Heart left ventricle (tissue), 16 donors: ENCODE measurements around the gene PPP1R9A. TPM values are rescaled to one million over a fixed set of nuclear protein-coding genes. Genes with fewer than 3 reads are reported as not detected.

Experiments
- ATAC-seq, 4 donors: fragments of 200-7000 bp; cut with Tn5 transposase; one replicate each; pipeline ENCODE4 v1.9.1; 2020 to 2022; ENCODE audit warnings: moderate library complexity in 4 of 4, mild to moderate bottlenecking in 3 of 4, moderate number of reproducible peaks in 1 of 4
- DNase-seq, 5 donors: peaks; one replicate each; pipeline ENCODE4 v3.0.0-alpha.2; 2020
- H3K27ac ChIP-seq, 12 donors: fragments of 200-600 bp; sonication (generic) in 4 of 12; one replicate each; pipeline versions ENCODE4 v1.5.0 to v1.8.0; 2016 to 2022; ENCODE audit warnings: mild to moderate bottlenecking in 2 of 12
- H3K27me3 ChIP-seq, 9 donors: fragments of 200-600 bp; sonication (generic) in 2 of 9; one replicate each; pipeline versions ENCODE4 v1.5.1 to v1.8.0; 2016 to 2022; ENCODE audit warnings: mild to moderate bottlenecking in 3 of 9
- H3K36me3 ChIP-seq, 9 donors: fragments of 200-600 bp; sonication (generic) in 2 of 9; one replicate each; pipeline versions ENCODE4 v1.5.0 to v1.8.0; 2018 to 2022; ENCODE audit warnings: mild to moderate bottlenecking in 2 of 9
- H3K4me1 ChIP-seq, 12 donors: fragments of 200-600 bp; sonication (generic) in 4 of 12; one replicate each; pipeline versions ENCODE4 v1.5.0 to v1.8.0; 2016 to 2022; ENCODE audit warnings: mild to moderate bottlenecking in 3 of 12
- H3K4me3 ChIP-seq, 12 donors: fragments of 200-600 bp; sonication (generic) in 4 of 12; one replicate each; pipeline versions ENCODE4 v1.5.0 to v1.8.0; 2017 to 2022; ENCODE audit warnings: mild to moderate bottlenecking in 9 of 12, moderate library complexity in 4 of 12
- H3K9me3 ChIP-seq, 12 donors: fragments of 200-600 bp; sonication (generic) in 4 of 12; one replicate each; pipeline versions ENCODE4 v1.5.0 to v1.8.0; 2016 to 2022; ENCODE audit warnings: mild to moderate bottlenecking in 1 of 12
- CTCF ChIP-seq, 12 donors: fragments of 200-600 bp; sonication (generic) in 4 of 12; IDR thresholded peaks; one replicate each; pipeline versions ENCODE4 v1.5.0 to v1.8.0; 2018 to 2022; ENCODE audit warnings: antibody characterized with exemption in 12 of 12, mild to moderate bottlenecking in 5 of 12
- POLR2A ChIP-seq, 2 donors: fragments of 450-650 bp; IDR thresholded peaks; one replicate each; pipeline ENCODE4 v1.6.1; 2017; ENCODE audit warnings: antibody characterized with exemption in 2 of 2, mild to moderate bottlenecking in 2 of 2, moderate library complexity in 2 of 2
- WGBS, 4 donors: extraction: QIAGEN DNeasy Blood & Tissue Kit in 2 of 4; methylation state at CpG; one replicate each; pipeline versions ENCODE4 v1.1.5 to v1.1.7; 2013 to 2018; 5-methylcytosine and 5-hydroxymethylcytosine counted together
- intact Hi-C, 10 donors: fragments of 100-400 bp; cut with DNase I; formaldehyde crosslinking; loops; one replicate each; pipeline versions ENCODE4 v1.11.1 to v1.14.2; 2022
- polyA plus RNA-seq, 2 donors: library from polyadenylated mRNA; stranded (reverse); fragments of 200-250 nt; gene quantifications; one replicate each; pipeline ENCODE4 v1.2.3, GENCODE V29; 2013
- total RNA-seq, 9 donors: library from RNA; depleted of rRNA in 2 of 9; stranded (reverse); fragments of >200 nt in 2 of 9; fragmentation: NEBNext Ultra II Directional in 3 of 9; extraction: Animal tissue kit (Norgen Biotek cat#: 25700) in 3 of 9; gene quantifications; one replicate each; pipeline versions ENCODE4 v1.1.0 to v1.2.4, GENCODE V29; 2016 to 2023
- donor health status: ischemic (EF 13 %, LVEDD 7.1; RV severe dilation, severe dysfunction).
- donor health status: healthy with polysubstance abuse.
- donor health status: DM: no; HTN: yes; CAD: no.
- donor health status: DM: no; HTN: no; CAD: no.
- donor health status: ischemic (EF 25% LVEDD 6.9; RV normal size, moderate dysfunction).
- donor health status: ischemic (EF 25% LVEDD 5.7; RV mildly dilated, moderate dysfunction).
- donor health status: healthy.
- donor health status: DM: yes; HTN: yes; CAD: no.
- donor health status: ischemic (EF 35%, LVEDD 5.7; RV mildly dilated, moderate dysfunction).
- donor health status: nonischemic (EF 11% LVEDD 7.7; RV severe dilation, severe dysfunction).
- donor health status: DM: yes; HTN: yes; CAD: no.
- donor health status: PGD.
- donor health status: ischemic (EF 29% LVEDD 5.4; RV normal size, mild dysfunction).
- donor health status: nonischemic (EF 23%, LVEDD 6.1; RV moderate dilation, normal function).

Gene PPP1R9A
- total and polyA plus RNA-seq, 11 donors = 3.6 to 42.8 (median 30.0) TPM

DNA sequence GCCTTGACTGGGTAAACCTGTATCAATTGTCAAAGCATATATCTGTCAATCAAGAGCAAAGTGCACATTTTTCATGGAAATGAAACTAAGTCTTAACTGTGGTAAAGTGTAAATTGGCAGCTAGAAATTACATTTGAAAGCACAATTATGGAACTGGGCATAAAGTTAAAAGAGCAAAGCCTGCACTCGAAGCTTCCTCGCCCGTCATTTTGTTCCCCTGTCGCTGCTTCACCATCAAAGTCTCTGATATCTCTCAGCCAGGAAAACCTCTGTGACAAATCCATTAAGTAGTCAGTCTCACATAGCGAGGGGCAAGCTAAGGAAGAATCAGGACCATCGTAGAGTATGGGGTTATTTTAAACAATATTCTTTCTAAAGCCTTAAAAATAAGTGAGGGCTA lies 389.1 kb downstream of the PPP1R9A start:
- no peak for ATAC-seq
- Histone ChIP-seq H3K4me1 (no peaks in the 10 kb centered on the region), H3K36me3 (no peaks in the 10 kb centered on the region), H3K9me3 (no peaks in the 10 kb centered on the region), H3K27me3 (no peaks in the 10 kb centered on the region), H3K4me3 (no peak overlapping the region), H3K27ac (no peak overlapping the region)
- intact Hi-C loops = no loop called here
- TF ChIP-seq POLR2A (IDR thresholded peaks at IDR 0.05) (no peak), CTCF (IDR thresholded peaks at IDR 0.05) (no peak)
- 81 to 93% (median 88%) methylated on average over 6 of the region's 6 CpGs for WGBS, 4 donors
- DNase-seq = no peak

GRCh38 chr7:95297041-95297440 lies 389.6 kb downstream of the PPP1R9A start:
- 77 to 92% (median 81%) methylated on average over 1 of the region's 1 CpG for WGBS, 4 donors
- Histone ChIP-seq H3K27me3 (no peaks in the 10 kb centered on the region), H3K9me3 (no peaks in the 10 kb centered on the region), H3K4me1 (no peaks in the 10 kb centered on the region), H3K4me3 (no peak overlapping the region), H3K27ac (no peak overlapping the region), H3K36me3 (no peaks in the 10 kb centered on the region)
- ATAC-seq (no peak), DNase-seq (no peak)
- TF ChIP-seq CTCF (IDR thresholded peaks at IDR 0.05) = no peak
- TF ChIP-seq POLR2A (IDR thresholded peaks at IDR 0.05) = no peak
- intact Hi-C loops = no loop called here

DNA sequence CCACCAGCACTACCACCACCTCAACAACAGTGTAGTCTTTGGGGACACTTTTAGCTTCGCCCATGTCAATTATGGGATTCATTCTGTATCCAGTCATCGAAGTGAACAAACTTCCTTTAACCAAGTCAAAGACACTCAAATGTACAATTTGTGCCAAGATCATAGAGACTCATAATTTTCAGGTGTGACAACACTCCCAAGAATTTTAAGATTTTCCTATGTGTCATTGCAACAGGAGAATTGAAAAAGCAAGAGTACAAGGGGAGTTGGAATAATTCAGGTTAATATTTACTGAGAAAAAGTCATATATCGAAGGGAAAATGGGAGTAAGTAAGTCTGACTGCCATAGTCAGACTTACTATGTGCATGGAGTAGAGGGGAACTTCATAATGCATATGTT lies 390.7 kb downstream of the PPP1R9A start:
- no peak for ATAC-seq
- DNase-seq = no peak
- no peaks in the 10 kb centered on the region for H3K36me3 ChIP-seq
- H3K4me3 ChIP-seq = no peak overlapping the region
- no peak for TF ChIP-seq CTCF (IDR thresholded peaks at IDR 0.05)
- TF ChIP-seq POLR2A (IDR thresholded peaks at IDR 0.05) = no peak
- intact Hi-C loops = no loop called here
- H3K9me3 ChIP-seq = no peaks in the 10 kb centered on the region
- 89 to 95% (median 93%) methylated on average over 3 of the region's 3 CpGs for WGBS, 4 donors
- no peaks in the 10 kb centered on the region for H3K27me3 ChIP-seq
- no peak overlapping the region for H3K27ac ChIP-seq
- no peaks in the 10 kb centered on the region for H3K4me1 ChIP-seq

DNA sequence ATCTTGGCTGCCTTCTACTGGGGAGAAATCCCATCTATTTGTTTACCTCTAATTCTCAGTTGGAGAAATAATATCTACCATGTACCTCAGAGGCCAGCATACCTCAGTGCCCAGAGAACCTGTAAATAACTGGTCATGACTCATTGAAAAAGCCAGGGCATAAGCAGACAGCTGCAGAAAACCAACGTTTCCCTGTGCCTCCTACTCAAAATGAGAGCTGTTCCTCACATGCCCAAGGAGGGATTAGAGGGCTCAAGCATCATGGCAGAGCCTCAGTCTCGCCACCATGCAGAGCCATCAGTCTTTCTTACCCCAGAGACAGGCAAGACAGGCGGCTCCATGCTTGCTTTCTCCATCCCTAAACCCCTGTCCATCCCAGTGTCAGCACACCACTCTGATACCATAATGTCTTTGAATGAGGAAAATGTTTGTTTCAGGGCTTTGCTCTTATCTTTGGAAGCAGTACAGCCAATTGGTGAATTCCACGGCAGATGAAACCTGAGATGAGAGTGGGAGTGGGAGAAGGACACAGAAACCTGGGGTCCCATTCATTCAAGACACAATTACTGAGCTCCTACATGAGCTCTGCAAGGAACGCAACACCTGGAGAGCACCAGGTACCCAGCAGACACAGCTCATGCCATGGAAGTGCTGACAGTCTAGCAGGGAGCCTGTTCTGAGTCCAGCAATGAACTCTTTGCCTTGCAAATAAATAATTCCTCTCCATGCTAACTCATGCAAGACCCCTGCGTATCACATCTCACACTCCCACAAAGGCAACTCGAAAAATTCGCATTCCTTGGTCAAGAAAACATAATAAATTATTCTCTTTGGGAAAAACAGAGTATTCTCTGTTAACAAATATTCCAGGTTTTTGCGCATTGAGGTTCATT lies 395.9 kb downstream of the PPP1R9A start:
- H3K4me1 ChIP-seq = no peaks in the 10 kb centered on the region
- H3K27ac ChIP-seq = no peak overlapping the region
- H3K36me3 ChIP-seq = no peaks in the 10 kb centered on the region
- DNase-seq (no peak), ATAC-seq (no peak)
- intact Hi-C loops = no loop called here
- H3K9me3 ChIP-seq = no peaks in the 10 kb centered on the region
- no peak for TF ChIP-seq POLR2A (IDR thresholded peaks at IDR 0.05)
- no peak for TF ChIP-seq CTCF (IDR thresholded peaks at IDR 0.05)
- no peaks in the 10 kb centered on the region for H3K27me3 ChIP-seq
- WGBS, 4 donors = 71 to 79% (median 77%) methylated on average over 8 to 9 of the region's 9 CpGs
- H3K4me3 ChIP-seq = no peak overlapping the region
